SK-N-SH treated with all-trans-retinoic acid at 6 μM for 48 hours (cell line): Measurements from ENCODE around the gene RPP30.

ENCODE experiments used
- ARNTL ChIP-seq: fragments of 450-650 bp; formaldehyde crosslinking; IDR thresholded peaks from 2 replicates; pipeline ENCODE4 v1.5.0; 2020; ENCODE audit warnings: low read depth, mild to moderate bottlenecking, moderate library complexity, borderline replicate concordance
- CSDC2 ChIP-seq: fragments of 250-450 bp; sonication (Bioruptor Pico); IDR thresholded peaks from 2 replicates; pipeline ENCODE4 v1.5.0; 2020; ENCODE audit warnings: mild to moderate bottlenecking, moderate library complexity
- GLIS3 ChIP-seq: fragments of 250-450 bp; sonication (Bioruptor Pico); IDR thresholded peaks from 2 replicates; pipeline ENCODE4 v1.5.0; 2020; ENCODE audit warnings: mild to moderate bottlenecking, moderate library complexity
- ISL1 ChIP-seq: fragments of 250-450 bp; sonication (Bioruptor Pico); IDR thresholded peaks from 2 replicates; pipeline ENCODE4 v2.1.2; 2022; ENCODE audit warnings: mild to moderate bottlenecking, moderate library complexity
- PATZ1 ChIP-seq: fragments of 250-450 bp; sonication (Bioruptor Pico); IDR thresholded peaks from 2 replicates; pipeline ENCODE4 v1.8.0; 2020; ENCODE audit warnings: mild to moderate bottlenecking, moderate library complexity, borderline replicate concordance
- SNAI2 ChIP-seq: fragments of 250-450 bp; sonication (Bioruptor Pico); IDR thresholded peaks from 2 replicates; pipeline ENCODE4 v1.5.0; 2020; ENCODE audit warnings: mild to moderate bottlenecking, moderate library complexity
- ZC3H10 ChIP-seq: fragments of 250-450 bp; sonication (Bioruptor Pico); IDR thresholded peaks from 2 replicates; pipeline ENCODE4 v1.5.1; 2021; ENCODE audit warnings: mild to moderate bottlenecking, moderate library complexity
- ZFP3 ChIP-seq: fragments of 250-450 bp; sonication (Bioruptor Pico); IDR thresholded peaks from 2 replicates; pipeline ENCODE4 v1.5.0; 2020; ENCODE audit warnings: mild to moderate bottlenecking, moderate library complexity
- ZFP30 ChIP-seq: fragments of 450-650 bp; formaldehyde crosslinking; IDR thresholded peaks from 2 replicates; pipeline ENCODE4 v1.5.0; 2022; ENCODE audit warnings: mild to moderate bottlenecking, moderate library complexity
- ZNF70 ChIP-seq: fragments of 450-650 bp; formaldehyde crosslinking; IDR thresholded peaks from 2 replicates; pipeline ENCODE4 v1.5.0; 2020; ENCODE audit warnings: mild to moderate bottlenecking, moderate library complexity
- TF ChIP-seq, protein P1 (sequence below): fragments of 250-450 bp; sonication (Bioruptor Pico); IDR thresholded peaks from 2 replicates; pipeline ENCODE4 v1.5.1; 2020; ENCODE audit warnings: low read depth, mild to moderate bottlenecking, moderate library complexity

DNA sequence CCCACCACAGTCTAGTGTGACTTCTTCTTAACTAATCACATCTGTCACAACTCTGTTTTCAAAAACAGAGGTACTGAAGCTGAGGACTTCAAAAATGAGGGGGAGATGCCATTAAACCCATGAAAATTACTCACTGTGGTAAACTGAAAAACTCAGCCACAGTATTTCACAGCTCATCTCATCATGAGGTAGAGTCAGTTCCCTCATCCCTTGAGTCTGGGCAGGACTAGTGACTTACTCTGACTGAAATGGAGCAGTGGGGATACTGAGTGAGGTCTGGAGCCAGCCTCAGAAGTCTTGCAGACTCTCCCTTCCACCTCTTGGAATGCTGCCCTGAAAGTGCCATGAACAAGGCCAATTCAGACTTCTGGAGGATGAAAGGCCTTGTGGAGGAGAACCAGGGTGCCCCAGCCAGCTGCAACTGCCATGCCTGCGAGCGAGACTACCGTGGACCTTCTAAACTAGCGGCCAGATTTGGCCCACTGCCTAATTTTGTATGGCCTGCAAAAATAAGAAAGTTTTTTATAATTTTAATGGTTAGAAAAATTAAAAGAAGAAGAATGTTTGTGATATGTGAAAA lies 73.8 kb downstream of the RPP30 start:
- TF ChIP-seq ZFP30 (CRISPR knock-in tag) (no peak), ZFP3 (no peak), ZC3H10 (no peak), PATZ1 (CRISPR knock-in tag) (no peak), CSDC2 (CRISPR knock-in tag) (no peak), ARNTL (no peak), GLIS3 (no peak), ZNF70 (CRISPR knock-in tag) (no peak), ISL1 (no peak), SNAI2 (CRISPR knock-in tag) (no peak)
- TF ChIP-seq, protein P1, sequence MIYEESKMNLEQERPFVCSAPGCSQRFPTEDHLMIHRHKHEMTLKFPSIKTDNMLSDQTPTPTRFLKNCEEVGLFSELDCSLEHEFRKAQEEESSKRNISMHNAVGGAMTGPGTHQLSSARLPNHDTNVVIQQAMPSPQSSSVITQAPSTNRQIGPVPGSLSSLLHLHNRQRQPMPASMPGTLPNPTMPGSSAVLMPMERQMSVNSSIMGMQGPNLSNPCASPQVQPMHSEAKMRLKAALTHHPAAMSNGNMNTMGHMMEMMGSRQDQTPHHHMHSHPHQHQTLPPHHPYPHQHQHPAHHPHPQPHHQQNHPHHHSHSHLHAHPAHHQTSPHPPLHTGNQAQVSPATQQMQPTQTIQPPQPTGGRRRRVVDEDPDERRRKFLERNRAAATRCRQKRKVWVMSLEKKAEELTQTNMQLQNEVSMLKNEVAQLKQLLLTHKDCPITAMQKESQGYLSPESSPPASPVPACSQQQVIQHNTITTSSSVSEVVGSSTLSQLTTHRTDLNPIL (CRISPR knock-in tag): no peak
